Measurements from ENCODE around the gene MIEF2.

GRCh38 chr17:18258356-18259038 is 2.0 kb upstream of the MIEF2 start, which contains the start of gene FLII:
- TF ChIP-seq CTCF (IDR thresholded peaks at IDR 0.05) (no peak), RFX5 (IDR thresholded peaks at IDR 0.05; ENCODE audit: low read length) (no peak), TAF1 (IDR thresholded peaks at IDR 0.05; ENCODE audit: borderline replicate concordance, low read depth, low read length) (no peak), FOXM1 (IDR thresholded peaks at IDR 0.05; ENCODE audit: low read depth) (no peak), POLR2AphosphoS5 (IDR thresholded peaks at IDR 0.05; ENCODE audit: low read depth, low read length) (peak; percentile 61; the same call in 1 of the 2 replicates)
- TF ChIP-seq, protein P1, sequence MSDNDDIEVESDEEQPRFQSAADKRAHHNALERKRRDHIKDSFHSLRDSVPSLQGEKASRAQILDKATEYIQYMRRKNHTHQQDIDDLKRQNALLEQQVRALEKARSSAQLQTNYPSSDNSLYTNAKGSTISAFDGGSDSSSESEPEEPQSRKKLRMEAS (IDR thresholded peaks at IDR 0.05; ENCODE audit: low read depth), result no peak; the same call in 1 of the 2 replicates

All from SK-N-SH (cell line).